Uterus (tissue), 2 donors: ENCODE results near the gene TNFRSF21.

Source experiments
- POLR2A ChIP-seq, 2 donors: fragments of 450-650 bp; IDR thresholded peaks; one replicate each; pipeline ENCODE4 v1.6.1; 2016; ENCODE audit warnings: antibody characterized with exemption in 2 of 2, mild to moderate bottlenecking in 1 of 2, moderate library complexity in 1 of 2
- TF ChIP-seq, protein P1 (sequence below), 4 experiments: fragments of 200-600 bp in 2 of 4; fragments of 450-650 bp in 2 of 4; sonication (generic) in 2 of 4; IDR thresholded peaks; one replicate each; pipeline ENCODE4 v1.5.1; 2016 to 2019; ENCODE audit warnings: antibody characterized with exemption in 4 of 4, mild to moderate bottlenecking in 2 of 4, moderate library complexity in 1 of 4

DNA sequence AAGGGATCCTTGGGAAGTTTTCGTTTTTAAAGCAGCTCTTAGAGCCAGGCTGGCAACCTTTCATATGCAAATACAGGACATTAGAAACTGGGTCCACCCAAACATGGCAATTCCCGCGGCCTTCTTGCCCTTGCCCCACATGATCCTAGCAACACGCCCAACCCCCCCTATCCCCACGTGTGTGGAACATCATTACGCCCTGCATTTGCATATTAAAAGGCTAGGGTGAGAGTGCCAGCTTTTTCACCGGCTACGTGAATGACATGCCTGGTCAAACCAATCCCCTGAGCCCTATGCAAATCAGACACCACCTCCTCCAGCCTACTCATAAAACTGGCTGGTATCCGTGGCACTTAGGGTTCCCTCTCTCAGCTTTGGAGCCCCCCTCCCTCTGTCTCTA, 88.1 kb downstream of the TNFRSF21 start:
- TF ChIP-seq, protein P1, sequence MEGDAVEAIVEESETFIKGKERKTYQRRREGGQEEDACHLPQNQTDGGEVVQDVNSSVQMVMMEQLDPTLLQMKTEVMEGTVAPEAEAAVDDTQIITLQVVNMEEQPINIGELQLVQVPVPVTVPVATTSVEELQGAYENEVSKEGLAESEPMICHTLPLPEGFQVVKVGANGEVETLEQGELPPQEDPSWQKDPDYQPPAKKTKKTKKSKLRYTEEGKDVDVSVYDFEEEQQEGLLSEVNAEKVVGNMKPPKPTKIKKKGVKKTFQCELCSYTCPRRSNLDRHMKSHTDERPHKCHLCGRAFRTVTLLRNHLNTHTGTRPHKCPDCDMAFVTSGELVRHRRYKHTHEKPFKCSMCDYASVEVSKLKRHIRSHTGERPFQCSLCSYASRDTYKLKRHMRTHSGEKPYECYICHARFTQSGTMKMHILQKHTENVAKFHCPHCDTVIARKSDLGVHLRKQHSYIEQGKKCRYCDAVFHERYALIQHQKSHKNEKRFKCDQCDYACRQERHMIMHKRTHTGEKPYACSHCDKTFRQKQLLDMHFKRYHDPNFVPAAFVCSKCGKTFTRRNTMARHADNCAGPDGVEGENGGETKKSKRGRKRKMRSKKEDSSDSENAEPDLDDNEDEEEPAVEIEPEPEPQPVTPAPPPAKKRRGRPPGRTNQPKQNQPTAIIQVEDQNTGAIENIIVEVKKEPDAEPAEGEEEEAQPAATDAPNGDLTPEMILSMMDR (IDR thresholded peaks at IDR 0.05), result no peak
- TF ChIP-seq POLR2A (IDR thresholded peaks at IDR 0.05), result no peak
